ENCODE measurements around the gene ENGASE.

DNA sequence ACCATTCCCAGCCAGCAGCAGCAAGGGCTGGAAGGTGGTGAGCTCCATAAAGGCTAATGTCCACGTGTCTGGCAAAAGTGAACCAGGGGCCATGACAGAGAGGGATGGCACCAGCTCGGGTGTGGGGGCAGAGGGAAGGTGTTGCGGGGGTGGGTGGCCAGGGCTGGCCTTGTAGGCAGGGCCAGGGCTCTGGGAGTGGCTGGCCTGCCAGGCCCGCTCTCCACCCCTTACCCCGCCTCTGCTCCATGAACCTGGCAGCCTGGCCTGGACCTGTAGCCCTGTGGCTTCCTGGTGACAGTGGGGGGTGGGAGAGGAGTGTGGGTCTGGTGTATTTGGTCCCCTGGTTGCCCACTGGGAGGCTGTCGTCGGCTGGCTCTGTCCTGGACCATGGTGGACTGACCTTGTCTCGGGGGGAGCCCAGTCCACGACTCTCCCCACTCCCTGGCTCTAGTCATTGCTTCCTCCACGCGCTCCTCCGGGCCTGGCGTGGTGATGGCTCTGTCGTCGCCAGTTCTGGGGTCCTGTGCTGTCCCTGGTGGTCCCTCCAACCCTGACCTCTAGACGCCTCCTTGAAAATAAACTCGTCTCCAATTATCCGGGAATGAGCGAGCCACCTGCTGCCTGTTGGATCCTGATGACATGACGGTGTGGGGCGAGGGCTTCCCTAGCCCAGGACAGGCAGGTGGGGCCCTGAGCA, 50.0 kb downstream of the ENGASE start:
- TF ChIP-seq, protein P1, sequence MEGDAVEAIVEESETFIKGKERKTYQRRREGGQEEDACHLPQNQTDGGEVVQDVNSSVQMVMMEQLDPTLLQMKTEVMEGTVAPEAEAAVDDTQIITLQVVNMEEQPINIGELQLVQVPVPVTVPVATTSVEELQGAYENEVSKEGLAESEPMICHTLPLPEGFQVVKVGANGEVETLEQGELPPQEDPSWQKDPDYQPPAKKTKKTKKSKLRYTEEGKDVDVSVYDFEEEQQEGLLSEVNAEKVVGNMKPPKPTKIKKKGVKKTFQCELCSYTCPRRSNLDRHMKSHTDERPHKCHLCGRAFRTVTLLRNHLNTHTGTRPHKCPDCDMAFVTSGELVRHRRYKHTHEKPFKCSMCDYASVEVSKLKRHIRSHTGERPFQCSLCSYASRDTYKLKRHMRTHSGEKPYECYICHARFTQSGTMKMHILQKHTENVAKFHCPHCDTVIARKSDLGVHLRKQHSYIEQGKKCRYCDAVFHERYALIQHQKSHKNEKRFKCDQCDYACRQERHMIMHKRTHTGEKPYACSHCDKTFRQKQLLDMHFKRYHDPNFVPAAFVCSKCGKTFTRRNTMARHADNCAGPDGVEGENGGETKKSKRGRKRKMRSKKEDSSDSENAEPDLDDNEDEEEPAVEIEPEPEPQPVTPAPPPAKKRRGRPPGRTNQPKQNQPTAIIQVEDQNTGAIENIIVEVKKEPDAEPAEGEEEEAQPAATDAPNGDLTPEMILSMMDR (IDR thresholded peaks at IDR 0.05) = no peak
- TF ChIP-seq POLR2A (IDR thresholded peaks at IDR 0.05; ENCODE audit: low read depth) = no peak
